ENCODE data around the gene GFY.

DNA sequence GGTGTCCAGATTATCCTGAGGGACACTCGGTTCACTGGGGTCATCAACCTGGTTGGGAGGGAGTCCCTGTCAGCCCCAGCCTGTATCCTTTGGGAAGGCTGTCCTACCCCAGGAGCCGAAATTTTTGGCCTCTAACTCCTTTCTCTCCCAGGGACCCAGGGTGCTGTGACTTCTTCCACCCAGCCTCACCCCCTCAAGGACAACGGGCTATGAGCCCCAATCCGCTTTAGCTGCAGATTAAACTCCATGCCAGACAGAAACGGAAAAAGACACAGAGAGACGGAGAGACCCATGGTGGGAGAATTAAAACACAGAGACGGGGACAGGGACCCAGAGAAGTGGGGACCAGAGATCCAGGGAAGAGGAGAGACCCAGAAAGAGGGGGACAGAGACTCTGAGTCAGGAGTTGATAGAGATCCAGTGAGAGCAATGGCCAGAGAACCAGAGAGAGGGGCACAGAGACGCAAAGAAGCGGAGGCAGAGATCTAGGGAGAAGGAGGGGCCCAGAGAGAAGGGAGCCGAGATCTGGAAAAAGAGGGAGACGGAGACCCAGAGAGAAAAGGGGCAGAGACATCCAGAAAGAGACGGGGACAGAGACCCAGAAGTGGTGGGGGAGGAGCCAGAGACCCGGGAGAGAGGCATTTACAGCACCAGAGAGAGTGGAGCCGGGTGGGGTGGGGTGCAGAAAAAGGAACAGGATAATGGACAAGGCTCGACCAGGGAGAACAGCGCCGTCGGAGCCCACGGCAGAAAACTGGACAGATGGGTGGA, 15.4 kb downstream of the GFY start:
- TF ChIP-seq CTCF (IDR thresholded peaks at IDR 0.05 in 8 of 11, conservative IDR thresholded peaks at IDR 0.05 in 3 of 11) (no peak), POLR2A (IDR thresholded peaks at IDR 0.05) (no peak), POLR2AphosphoS5 (IDR thresholded peaks at IDR 0.05) (no peak)
